ENCODE results near the gene CPSF6. TPM values are rescaled to one million over a fixed set of nuclear protein-coding genes. Genes with fewer than 3 reads are reported as not detected.

CPSF6 gene
- total and polyA plus RNA-seq, 2 of the 4 experiments (the other 2 are of a cell fraction), result 9.1 to 39.3 TPM

DNA sequence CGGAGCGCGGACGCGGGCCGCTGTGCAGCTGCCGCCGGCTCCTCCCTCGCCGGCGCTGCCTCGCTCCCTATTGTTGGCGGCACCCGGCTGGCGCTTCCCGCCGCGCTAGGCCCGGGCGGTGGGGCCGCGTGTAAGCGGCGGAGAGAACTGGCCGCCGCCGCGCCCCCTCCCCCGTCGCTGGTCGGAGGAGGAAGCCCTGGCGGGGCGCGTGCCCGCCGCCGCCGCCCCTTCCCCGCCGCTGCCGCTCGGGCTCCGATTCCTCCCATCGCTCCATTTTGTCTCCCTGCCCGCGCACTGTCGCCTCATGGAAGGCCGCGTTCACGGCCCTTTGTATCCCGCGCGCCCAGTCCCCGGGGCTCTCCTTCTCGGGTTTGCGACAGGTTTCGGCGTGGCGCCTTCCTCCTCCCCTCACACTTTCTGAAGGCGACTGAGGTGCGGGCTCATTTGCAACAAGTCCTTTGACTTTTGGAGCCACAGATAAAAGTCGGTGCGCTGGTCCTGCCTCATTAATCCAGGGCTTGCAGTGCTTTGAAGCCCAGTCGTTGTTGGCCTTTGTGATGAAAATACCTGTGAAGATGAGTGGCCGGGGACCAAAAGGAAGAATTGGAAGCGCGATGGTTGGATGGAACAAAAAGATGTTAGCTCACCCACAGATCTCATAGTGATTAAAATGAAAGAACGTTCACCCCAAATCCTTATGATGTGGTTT, 707 bp downstream of the CPSF6 start (continued):
- TF ChIP-seq, protein P1, sequence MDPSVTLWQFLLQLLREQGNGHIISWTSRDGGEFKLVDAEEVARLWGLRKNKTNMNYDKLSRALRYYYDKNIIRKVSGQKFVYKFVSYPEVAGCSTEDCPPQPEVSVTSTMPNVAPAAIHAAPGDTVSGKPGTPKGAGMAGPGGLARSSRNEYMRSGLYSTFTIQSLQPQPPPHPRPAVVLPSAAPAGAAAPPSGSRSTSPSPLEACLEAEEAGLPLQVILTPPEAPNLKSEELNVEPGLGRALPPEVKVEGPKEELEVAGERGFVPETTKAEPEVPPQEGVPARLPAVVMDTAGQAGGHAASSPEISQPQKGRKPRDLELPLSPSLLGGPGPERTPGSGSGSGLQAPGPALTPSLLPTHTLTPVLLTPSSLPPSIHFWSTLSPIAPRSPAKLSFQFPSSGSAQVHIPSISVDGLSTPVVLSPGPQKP (IDR thresholded peaks at IDR 0.05; ENCODE audit: borderline replicate concordance, low read depth, low read length), result no peak
- TF ChIP-seq MXI1 (IDR thresholded peaks at IDR 0.05; ENCODE audit: borderline replicate concordance, low read depth, low read length) (no peak), CEBPB (IDR thresholded peaks at IDR 0.05; ENCODE audit: low read depth, low read length) (no peak), NFE2L2 (IDR thresholded peaks at IDR 0.05; ENCODE audit: low read depth, low read length) (no peak), POLR2A (IDR thresholded peaks at IDR 0.05; ENCODE audit: low read depth, low read length) (no peak)

DNA sequence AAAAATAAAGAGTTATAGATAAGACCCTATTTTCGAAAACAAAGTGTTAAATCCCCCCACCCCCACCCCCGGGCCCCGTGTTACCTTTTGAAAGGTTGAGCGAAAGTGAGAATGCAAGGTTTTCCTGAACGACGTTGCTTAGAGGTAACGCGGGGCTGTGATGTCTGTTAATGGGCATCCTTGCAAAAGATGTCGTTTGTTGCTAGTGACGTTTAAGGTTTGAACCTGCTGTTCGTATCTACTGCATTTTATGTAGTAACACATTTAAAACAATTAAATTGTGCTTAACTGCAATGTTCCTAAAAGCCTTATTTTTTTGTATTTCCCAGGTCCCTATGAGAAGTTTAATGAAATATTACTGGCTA, 1.2 kb downstream of the CPSF6 start:
- no peak overlapping the region for H2BK5ac ChIP-seq (ENCODE audit: low read depth, low read length, poor library complexity, severe bottlenecking)
- no peak overlapping the region; a peak in 1 of 4 replicates for H4K8ac ChIP-seq (ENCODE audit: low read depth in 2 of 2, low read length in 2 of 2)
- ATAC-seq (ENCODE audit: low read depth), result no peak
- peak overlapping the region; percentile 81 for H3K23ac ChIP-seq (ENCODE audit: low read depth, low read length)
- no TSS peak for BruUV-seq (replicated peaks)
- no peak overlapping the region for H2AFZ ChIP-seq (replicated peaks; ENCODE audit: low read length, poor library complexity)
- H4K91ac ChIP-seq (ENCODE audit: insufficient read depth, low read depth, low read length), result no peak overlapping the region
- no peak overlapping the region for H2BK120ac ChIP-seq (ENCODE audit: low read depth, low read length)
- TF ChIP-seq BHLHE40 (IDR thresholded peaks at IDR 0.05; ENCODE audit: low read depth, low read length) (no peak), NFE2L2 (IDR thresholded peaks at IDR 0.05; ENCODE audit: low read depth, low read length) (no peak), SMC3 (IDR thresholded peaks at IDR 0.05; ENCODE audit: low read depth, low read length) (no peak), RCOR1 (IDR thresholded peaks at IDR 0.05; ENCODE audit: insufficient replicate concordance, low read length) (no peak), CEBPB (IDR thresholded peaks at IDR 0.05; ENCODE audit: low read depth, low read length) (no peak), FOS (IDR thresholded peaks at IDR 0.05; ENCODE audit: low read depth, low read length) (no peak), MAFK (IDR thresholded peaks at IDR 0.05; ENCODE audit: low read depth, low read length) (no peak), MXI1 (IDR thresholded peaks at IDR 0.05; ENCODE audit: borderline replicate concordance, low read depth, low read length) (no peak), CHD1 (IDR thresholded peaks at IDR 0.05; ENCODE audit: low read depth, low read length) (no peak)
- TF ChIP-seq, protein P2, sequence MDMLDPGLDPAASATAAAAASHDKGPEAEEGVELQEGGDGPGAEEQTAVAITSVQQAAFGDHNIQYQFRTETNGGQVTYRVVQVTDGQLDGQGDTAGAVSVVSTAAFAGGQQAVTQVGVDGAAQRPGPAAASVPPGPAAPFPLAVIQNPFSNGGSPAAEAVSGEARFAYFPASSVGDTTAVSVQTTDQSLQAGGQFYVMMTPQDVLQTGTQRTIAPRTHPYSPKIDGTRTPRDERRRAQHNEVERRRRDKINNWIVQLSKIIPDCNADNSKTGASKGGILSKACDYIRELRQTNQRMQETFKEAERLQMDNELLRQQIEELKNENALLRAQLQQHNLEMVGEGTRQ (IDR thresholded peaks at IDR 0.05; ENCODE audit: low read depth, low read length), result no peak
- TF ChIP-seq, protein P3, sequence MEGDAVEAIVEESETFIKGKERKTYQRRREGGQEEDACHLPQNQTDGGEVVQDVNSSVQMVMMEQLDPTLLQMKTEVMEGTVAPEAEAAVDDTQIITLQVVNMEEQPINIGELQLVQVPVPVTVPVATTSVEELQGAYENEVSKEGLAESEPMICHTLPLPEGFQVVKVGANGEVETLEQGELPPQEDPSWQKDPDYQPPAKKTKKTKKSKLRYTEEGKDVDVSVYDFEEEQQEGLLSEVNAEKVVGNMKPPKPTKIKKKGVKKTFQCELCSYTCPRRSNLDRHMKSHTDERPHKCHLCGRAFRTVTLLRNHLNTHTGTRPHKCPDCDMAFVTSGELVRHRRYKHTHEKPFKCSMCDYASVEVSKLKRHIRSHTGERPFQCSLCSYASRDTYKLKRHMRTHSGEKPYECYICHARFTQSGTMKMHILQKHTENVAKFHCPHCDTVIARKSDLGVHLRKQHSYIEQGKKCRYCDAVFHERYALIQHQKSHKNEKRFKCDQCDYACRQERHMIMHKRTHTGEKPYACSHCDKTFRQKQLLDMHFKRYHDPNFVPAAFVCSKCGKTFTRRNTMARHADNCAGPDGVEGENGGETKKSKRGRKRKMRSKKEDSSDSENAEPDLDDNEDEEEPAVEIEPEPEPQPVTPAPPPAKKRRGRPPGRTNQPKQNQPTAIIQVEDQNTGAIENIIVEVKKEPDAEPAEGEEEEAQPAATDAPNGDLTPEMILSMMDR (conservative IDR thresholded peaks at IDR 0.05; ENCODE audit: low read depth, low read length), result no peak
- H3K27ac ChIP-seq (ENCODE audit: insufficient read depth, low read length), result peak overlapping the region; percentile 27
- no peak overlapping the region for H2BK15ac ChIP-seq (ENCODE audit: low read depth, low read length)
- H3K4me3 ChIP-seq (ENCODE audit: insufficient read depth, low read depth, low read length), result peak overlapping the region; percentile 92
- peaks cover 5% of the 10 kb centered on the region for H3K4me1 ChIP-seq (ENCODE audit: control insufficient read depth, insufficient read depth, low read length)
- H3K4me2 ChIP-seq (ENCODE audit: low read depth, low read length), result peak overlapping the region; percentile 98
- intact Hi-C loops (cut with micrococcal nuclease), result no loop called here
- H3K9me3 ChIP-seq (ENCODE audit: control insufficient read depth, insufficient read depth, low read length), result no peaks in the 10 kb centered on the region
- no peak overlapping the region for H2BK20ac ChIP-seq (ENCODE audit: low read depth, low read length)
- H4K5ac ChIP-seq (ENCODE audit: low read depth, low read length), result no peak overlapping the region
- H3K14ac ChIP-seq (replicated peaks; ENCODE audit: low read depth, low read length), result peak overlapping the region; percentile 72; the same call in 1 of the 2 replicates
- in situ Hi-C loops (cut with MboI; ENCODE audit: low sequenced_read_pairs), result loop anchor here (10.0 kb wide), 1 partner anchor 376 kb away; no protein-coding TSS in a partner anchor
- H2AK5ac ChIP-seq (ENCODE audit: low read depth, low read length), result no peak overlapping the region
- no peak overlapping the region for H3K18ac ChIP-seq (ENCODE audit: low read depth, low read length)
- H2AK9ac ChIP-seq (replicated peaks; ENCODE audit: low read depth, low read length, poor library complexity), result no peak overlapping the region
- ChIA-PET POLR2A (ENCODE audit: unreplicated experiment) (no interaction called here), CTCF (no interaction called here)
- peak overlapping the region; percentile 88 for H3K9ac ChIP-seq (ENCODE audit: low read depth, low read length)
- dilution Hi-C loops (cut with HindIII; ENCODE audit: low sequenced_read_pairs, unreplicated experiment), result no loop called here
- DNase-seq, result peak; percentile 11
- no peak overlapping the region for H3K4ac ChIP-seq (ENCODE audit: low read depth, low read length)
- H3K56ac ChIP-seq (ENCODE audit: extremely low read depth, insufficient read depth, low read length), result no peak overlapping the region
- H3K36me3 ChIP-seq (ENCODE audit: control insufficient read depth, insufficient read depth, low read length), result peaks cover 2% of the 10 kb centered on the region; the same call in 1 of the 2 replicates
- peaks cover 54% of the 10 kb centered on the region for H4K20me1 ChIP-seq (ENCODE audit: insufficient read depth, low read length)
- peaks cover 17% of the 10 kb centered on the region for H3K9me1 ChIP-seq (ENCODE audit: insufficient read depth, low read length)
- WGBS, 2 experiments (ENCODE audit: extremely low coverage in 2 of 2, insufficient read length in 1 of 2), result no CpG with 5 or more reads among the region's 11 CpGs
- H3K27me3 ChIP-seq (ENCODE audit: control insufficient read depth, insufficient read depth, low read length), result no peaks in the 10 kb centered on the region
- H3K79me1 ChIP-seq (ENCODE audit: low read depth in 1 of 2, low read length in 2 of 2), result peaks cover 0 to 32% of the 10 kb centered on the region in 2 experiments; a peak in 2 of 4 replicates

All from IMR-90 (cell line).